Frontal cortex (tissue), 4 donors: ENCODE measurements around the gene MGAT5B. TPM values are rescaled to one million over a fixed set of nuclear protein-coding genes. Genes with fewer than 3 reads are reported as not detected.
A peak's percentile ranks its signal among the peaks of the same experiment; 100 is the strongest.
"Not testable (repeated sequence)": the region's sequence is repeated elsewhere in the genome, so short reads cannot be mapped to it uniquely, and the experiment has no call there.

Experiments
- DNase-seq, 2 donors: peaks; one replicate each; pipeline ENCODE4 v3.0.0; 2012; ENCODE audit warnings: low spot score in 2 of 2
- FAIRE-seq: peaks from 2 replicates; lab custom pipeline; 2012; peaks lifted over from hg19 to GRCh38; lab: Jason Lieb, UNC
- total RNA-seq: library from RNA; depleted of rRNA; stranded (reverse); fragments of >200 nt; gene quantifications from one replicate; pipeline ENCODE4 v1.2.3, GENCODE V29; 2014
- donor health status: control.
- donor health status: control.
- donor health status: control.

MGAT5B gene
- total RNA-seq, 1 donor from 2014 or later = 16.3 TPM

- DNase-seq (no peak), FAIRE-seq (no peak)
Observed at GRCh38 chr17:76967762-76968161, 99.6 kb downstream of the MGAT5B start.

GRCh38 chr17:76968707-76969597, 100.7 kb downstream of the MGAT5B start:
- peak in 1 of 2 donors; percentile 44 for DNase-seq
- FAIRE-seq = no peak

GRCh38 chr17:76969598-76970172, 101.5 kb downstream of the MGAT5B start:
- FAIRE-seq (no peak), DNase-seq (no peak)

GRCh38 chr17:76970228-76970627, 102.0 kb downstream of the MGAT5B start:
- FAIRE-seq, DNase-seq: not testable (repeated sequence)

- DNase-seq = no peak
- no peak for FAIRE-seq
Observed at GRCh38 chr17:76972046-76972641, 103.9 kb downstream of the MGAT5B start.

GRCh38 chr17:76973040-76973439, 104.8 kb downstream of the MGAT5B start:
- DNase-seq (no peak), FAIRE-seq (no peak)

GRCh38 chr17:76974721-76975120, 106.5 kb downstream of the MGAT5B start:
- FAIRE-seq = no peak
- no peak for DNase-seq

- not testable (repeated sequence) for DNase-seq, FAIRE-seq
Observed at GRCh38 chr17:76978050-76978449, 109.8 kb downstream of the MGAT5B start.

GRCh38 chr17:76981545-76982295, 113.5 kb downstream of the MGAT5B start:
- no peak for FAIRE-seq

GRCh38 chr17:76982408-76983074, 114.3 kb downstream of the MGAT5B start:
- FAIRE-seq (no peak), DNase-seq (no peak)

More at GRCh38 chr17:76981545-76982295, 113.5 kb downstream of the MGAT5B start:
- DNase-seq = no peak

GRCh38 chr17:76983075-76983775, 115.0 kb downstream of the MGAT5B start:
- FAIRE-seq = no peak

GRCh38 chr17:76986365-76986764, 118.2 kb downstream of the MGAT5B start:
- FAIRE-seq (no peak), DNase-seq (no peak)

More at GRCh38 chr17:76983075-76983775, 115.0 kb downstream of the MGAT5B start:
- DNase-seq = no peak

GRCh38 chr17:76987486-76988093, 119.4 kb downstream of the MGAT5B start:
- no peak for DNase-seq

GRCh38 chr17:76988796-76989195, 120.6 kb downstream of the MGAT5B start:
- no peak for DNase-seq
- no peak for FAIRE-seq

More at GRCh38 chr17:76987486-76988093, 119.4 kb downstream of the MGAT5B start:
- FAIRE-seq = no peak

- FAIRE-seq (no peak), DNase-seq (no peak)
Observed at GRCh38 chr17:76989519-76989918, 121.3 kb downstream of the MGAT5B start.

GRCh38 chr17:76992891-76993290, 124.7 kb downstream of the MGAT5B start:
- FAIRE-seq = no peak

GRCh38 chr17:76993651-76994050, 125.4 kb downstream of the MGAT5B start:
- no peak for FAIRE-seq
- no peak for DNase-seq

More at GRCh38 chr17:76992891-76993290, 124.7 kb downstream of the MGAT5B start:
- no peak for DNase-seq

GRCh38 chr17:76994237-76994637, 126.0 kb downstream of the MGAT5B start:
- no peak for FAIRE-seq
- no peak for DNase-seq
